NCI-H82 (cell line): ENCODE data around the gene NDUFC2.
"Not testable (repeated sequence)": the region's sequence is repeated elsewhere in the genome, so short reads cannot be mapped to it uniquely, and the experiment has no call there.

ENCODE experiments used
- DNase-seq: peaks from one replicate; lab custom pipeline; 2025; lab: John Stamatoyannopoulos, UW

Gene NDUFC2

DNA sequence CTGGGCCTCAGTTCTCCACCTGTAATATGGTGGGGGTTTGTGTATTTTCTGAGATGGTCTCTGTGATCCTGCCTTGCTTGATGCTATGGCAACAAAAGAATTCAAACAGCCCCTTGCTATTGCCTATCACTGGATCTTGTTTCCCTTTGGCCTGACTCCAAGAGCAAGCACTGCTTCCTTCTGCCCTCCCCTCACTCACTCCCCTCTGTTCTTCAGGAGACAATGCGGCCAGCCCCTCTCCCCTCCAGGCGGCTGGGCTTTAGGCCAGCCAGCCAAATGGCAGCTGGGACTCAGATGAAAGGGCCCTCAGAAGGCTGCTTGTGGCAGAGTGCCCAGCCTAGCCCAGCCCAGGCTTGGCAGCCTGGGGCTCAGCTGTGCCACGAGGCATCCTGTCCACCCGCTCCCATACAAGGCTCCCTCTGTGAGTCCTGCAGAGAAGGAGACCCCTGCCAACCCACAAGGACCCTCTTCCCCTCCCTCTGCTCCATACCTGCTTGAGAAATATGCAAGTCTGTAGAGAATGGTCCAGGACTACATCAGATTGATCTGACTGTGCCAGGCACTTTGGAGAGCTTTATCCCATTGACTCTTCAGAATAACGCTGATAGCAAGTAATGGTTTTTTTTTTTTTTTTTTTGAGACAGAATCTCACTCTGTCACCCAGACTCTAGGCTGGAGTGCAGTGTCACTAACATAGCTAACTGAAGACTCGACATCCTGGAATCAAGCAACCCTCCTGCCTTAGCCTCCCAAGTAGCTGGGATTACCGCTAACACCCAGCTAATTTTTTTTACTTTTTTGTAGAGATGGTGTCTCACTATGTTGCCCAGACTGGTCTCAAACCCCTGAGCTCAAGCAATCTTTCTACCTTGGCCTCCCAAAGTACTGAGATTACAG lies 49.0 kb downstream of the NDUFC2 start:
- DNase-seq = peak; percentile 64

DNA sequence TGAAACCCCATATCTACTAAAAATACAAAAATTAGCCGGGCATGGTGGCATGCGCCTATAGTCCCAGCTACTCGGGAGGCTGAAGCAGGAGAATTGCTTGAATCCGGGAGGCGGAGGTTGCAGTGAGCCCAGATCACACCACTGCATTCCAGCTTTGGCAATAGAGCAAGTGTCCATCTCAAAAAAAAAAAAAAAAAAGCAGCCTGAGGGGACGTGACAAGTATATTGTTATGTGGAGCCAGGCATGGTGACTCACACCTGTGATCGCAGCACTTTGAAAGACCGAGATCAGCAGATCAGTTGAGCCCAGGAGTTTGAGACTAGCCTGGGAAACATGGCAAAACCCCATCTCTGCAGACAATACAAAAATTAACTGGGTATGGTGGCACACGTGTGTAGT lies 51.2 kb downstream of the NDUFC2 start:
- not testable (repeated sequence) for DNase-seq

DNA sequence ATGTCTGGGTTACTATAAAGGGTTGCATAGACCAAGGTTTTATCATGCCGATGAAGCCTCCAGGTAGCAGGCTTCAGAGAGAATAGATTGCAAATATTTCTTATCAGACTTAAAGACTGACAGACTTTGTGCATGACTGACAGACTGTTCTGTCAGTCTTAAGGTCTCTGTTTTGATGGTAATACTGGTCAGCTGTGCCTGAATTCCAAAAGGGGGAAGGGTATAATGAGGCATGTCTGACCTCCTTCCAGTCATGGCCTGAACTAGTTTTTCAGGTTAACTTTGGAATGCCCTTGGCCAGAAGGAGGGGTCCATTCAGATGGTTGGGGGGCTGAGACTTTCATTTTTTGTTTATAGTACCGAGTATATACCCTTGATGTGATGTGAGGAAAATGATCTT lies 51.9 kb downstream of the NDUFC2 start:
- DNase-seq = no peak

DNA sequence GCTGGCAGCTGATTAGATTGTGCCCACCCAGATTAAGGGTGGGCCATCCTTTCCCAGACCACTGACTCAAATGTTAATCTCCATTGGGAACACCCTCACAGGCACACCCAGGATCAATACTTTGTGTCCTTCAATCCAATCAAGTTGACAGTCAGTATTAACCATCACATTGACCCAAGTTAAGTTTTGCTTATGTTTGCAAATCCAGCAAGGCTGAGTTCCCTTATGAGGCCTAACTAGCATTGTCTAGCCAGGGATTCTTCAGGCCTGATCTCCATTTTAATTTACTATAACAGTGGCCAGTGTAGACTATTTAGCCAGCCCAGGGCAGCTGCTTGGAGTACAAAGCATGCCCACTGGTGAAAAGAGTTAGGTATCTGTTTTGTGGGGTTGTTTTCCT lies 54.3 kb downstream of the NDUFC2 start:
- no peak for DNase-seq

DNA sequence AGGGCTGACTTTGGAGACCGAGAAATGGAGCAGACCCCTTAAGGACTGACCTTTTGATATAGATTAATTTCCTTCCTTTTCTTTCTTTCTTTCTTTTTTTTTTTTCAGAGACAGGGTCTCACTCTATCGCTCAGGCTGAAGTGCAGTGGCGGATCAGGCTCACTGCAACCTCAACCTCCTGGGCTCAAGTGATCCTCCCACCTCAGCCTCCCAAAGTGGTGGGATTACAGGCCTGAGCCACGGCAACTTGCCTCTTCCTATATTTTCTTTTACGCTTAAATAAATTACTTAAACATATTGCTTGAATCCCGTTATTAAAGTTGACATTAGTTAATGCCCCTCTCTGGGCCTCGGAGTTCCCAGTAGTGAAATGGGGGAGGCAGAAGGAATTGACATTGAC lies 56.2 kb downstream of the NDUFC2 start:
- no peak for DNase-seq

DNA sequence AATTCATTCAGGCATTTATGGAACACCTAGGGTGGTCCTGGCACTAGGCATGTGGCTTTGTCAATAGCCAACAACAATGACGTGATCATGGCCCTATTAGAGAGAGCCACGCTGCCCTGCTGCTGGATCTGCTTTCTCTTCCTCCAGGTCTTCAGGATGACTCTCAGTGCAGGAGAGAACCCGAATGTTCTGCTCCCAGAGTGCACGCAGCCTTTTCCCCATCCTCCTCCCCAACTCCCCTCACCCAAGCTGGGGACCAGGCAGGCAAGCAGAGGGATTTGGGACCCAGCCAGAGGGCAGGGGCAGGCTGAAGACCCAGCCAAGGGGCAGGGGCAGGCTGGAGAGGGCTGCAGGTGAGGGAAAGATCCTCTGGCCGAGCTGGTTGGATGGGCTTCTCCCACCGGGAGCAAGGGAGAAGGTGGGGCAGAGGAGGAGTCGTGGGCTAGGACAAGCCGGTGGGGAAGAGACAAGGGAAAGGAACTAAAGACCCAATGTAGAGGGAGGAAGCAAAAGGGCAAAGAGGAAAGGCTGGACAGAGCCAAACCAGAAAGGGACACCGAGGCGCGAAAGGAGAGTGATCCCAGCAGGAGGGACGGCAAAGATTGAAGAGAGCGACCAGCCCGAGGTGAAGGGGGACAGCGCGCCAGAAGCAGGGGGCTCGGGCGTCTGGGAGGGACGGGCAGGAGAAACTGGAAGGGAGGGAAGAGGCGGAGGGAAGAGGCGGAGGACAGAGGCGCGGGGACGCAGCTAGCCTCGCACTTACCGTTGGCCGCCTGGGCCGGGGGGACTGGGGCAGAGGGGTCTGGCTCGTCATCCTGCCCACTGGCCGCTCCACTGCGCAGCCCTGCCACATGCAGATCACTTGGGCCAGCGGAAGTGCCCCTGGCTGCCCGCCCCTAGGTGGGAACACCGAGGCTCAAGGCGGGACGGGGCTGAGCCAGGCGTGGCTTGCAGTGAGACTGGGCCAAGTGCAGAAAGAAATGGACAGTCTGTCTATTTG lies 57.0 kb downstream of the NDUFC2 start, which contains the start of gene KCTD14:
KCTD14 (minus strand) TSS at position 880 of the 1,000 bp plus-strand sequence; CDS start at position 853, 27 bp downstream.
- peak; percentile 19 for DNase-seq

DNA sequence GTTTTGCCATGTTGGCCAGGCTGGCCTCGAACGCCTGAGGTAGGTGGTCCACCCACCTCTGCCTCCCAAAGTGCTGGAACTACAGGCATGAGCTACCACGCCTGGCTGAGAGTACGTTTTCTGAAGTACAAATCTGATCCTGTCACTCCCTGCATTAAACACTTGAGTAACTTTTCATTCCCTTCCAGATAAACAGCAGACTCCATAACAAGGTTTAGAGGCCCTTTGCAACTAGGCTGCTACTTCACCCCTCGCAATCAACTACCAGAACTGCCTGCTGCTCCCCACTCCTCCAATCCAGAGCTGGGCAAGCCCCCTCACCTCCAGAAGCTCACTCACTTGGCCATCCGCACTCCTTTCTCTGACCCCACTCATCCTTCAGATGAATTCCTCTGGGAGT lies 58.1 kb downstream of the NDUFC2 start:
- DNase-seq = no peak

DNA sequence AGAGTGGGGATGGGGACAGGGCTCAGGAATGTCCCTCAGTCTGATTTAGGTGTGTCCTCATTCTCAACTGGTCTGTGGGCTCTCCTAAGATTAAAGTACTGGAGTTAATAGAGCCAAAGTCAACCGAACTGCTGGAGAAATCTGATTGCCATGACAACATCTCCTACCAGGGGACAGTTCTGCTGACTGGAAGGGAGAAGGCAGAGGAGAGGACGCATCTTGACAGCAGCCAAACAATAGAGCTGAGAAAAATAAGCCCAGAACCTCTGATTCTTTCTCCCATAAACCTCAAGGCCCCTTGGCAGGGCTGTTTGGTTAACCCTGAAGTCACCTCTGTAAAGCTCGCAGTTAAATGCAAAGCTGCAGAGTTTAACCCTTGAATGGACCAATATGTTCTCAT lies 59.4 kb downstream of the NDUFC2 start:
- DNase-seq = no peak

DNA sequence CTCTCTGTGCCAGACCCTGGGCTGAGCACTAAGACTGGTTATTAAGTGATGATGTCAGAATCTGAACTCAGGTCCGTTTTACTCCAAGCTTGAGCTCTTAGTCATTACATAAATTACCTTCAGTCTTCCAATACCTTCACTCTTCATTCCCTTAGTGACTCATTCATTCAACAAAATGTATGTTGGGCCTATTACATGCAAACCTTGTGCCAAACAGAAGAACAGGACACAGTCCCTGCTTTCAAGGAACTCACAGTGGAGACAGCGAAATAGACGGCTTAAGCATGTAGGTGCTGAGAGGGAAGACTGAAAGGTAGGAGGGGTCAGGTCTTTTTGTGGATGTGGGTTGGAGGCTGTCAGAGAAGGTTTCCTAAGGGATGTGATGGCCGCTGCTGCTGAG lies 59.9 kb downstream of the NDUFC2 start:
- DNase-seq = no peak
